Stimulated activated naive CD4-positive, alpha-beta T cell (primary cell): Measurements from ENCODE around the gene HS6ST1.

Experiments used
- DNase-seq, 6 experiments: peaks; one replicate each; lab custom pipeline; 2025; lab: John Stamatoyannopoulos, UW

Gene HS6ST1

GRCh38 chr2:128298846-128299507 lies 19.7 kb downstream of the HS6ST1 start:
- DNase-seq, result no peak

- no peak for DNase-seq
Measured at GRCh38 chr2:128298286-128298685, 20.4 kb downstream of the HS6ST1 start.

GRCh38 chr2:128293870-128294455 lies 24.7 kb downstream of the HS6ST1 start:
- DNase-seq, result no peak

- DNase-seq, result no peak
Measured at GRCh38 chr2:128293426-128293755, 25.3 kb downstream of the HS6ST1 start.

- DNase-seq, result no peak
Measured at GRCh38 chr2:128292599-128293425, 25.9 kb downstream of the HS6ST1 start.

- no peak for DNase-seq
Measured at GRCh38 chr2:128291844-128292598, 26.6 kb downstream of the HS6ST1 start.

- DNase-seq, result no peak
Measured at GRCh38 chr2:128291161-128291843, 27.4 kb downstream of the HS6ST1 start.

- DNase-seq, result no peak
Measured at GRCh38 chr2:128290356-128290755, 28.3 kb downstream of the HS6ST1 start.

GRCh38 chr2:128289439-128289838 lies 29.2 kb downstream of the HS6ST1 start:
- no peak for DNase-seq

GRCh38 chr2:128288781-128289180 lies 29.9 kb downstream of the HS6ST1 start:
- no peak for DNase-seq

GRCh38 chr2:128287780-128288735 lies 30.6 kb downstream of the HS6ST1 start:
- no peak for DNase-seq

GRCh38 chr2:128286905-128287779 lies 31.5 kb downstream of the HS6ST1 start:
- DNase-seq, result no peak

- DNase-seq, result no peak
Measured at GRCh38 chr2:128286011-128286721, 32.5 kb downstream of the HS6ST1 start.

GRCh38 chr2:128285329-128285931 lies 33.2 kb downstream of the HS6ST1 start:
- no peak for DNase-seq

- DNase-seq, result no peak
Measured at GRCh38 chr2:128284841-128285240, 33.8 kb downstream of the HS6ST1 start.

- DNase-seq, result no peak
Measured at GRCh38 chr2:128284037-128284441, 34.6 kb downstream of the HS6ST1 start.

- no peak for DNase-seq
Measured at GRCh38 chr2:128282976-128283810, 35.5 kb downstream of the HS6ST1 start.
